Testis (tissue), 2 donors: ENCODE data around the gene NUCKS1.

ENCODE experiments used
- CTCF ChIP-seq, 3 experiments: fragments of 450-650 bp in 2 of 3; fragments of 200-600 bp in 1 of 3; sonication (generic) in 1 of 3; IDR thresholded peaks; one replicate each; pipeline ENCODE4 v1.5.1; 2016 to 2019; ENCODE audit warnings: antibody characterized with exemption in 3 of 3, mild to moderate bottlenecking in 2 of 3, moderate library complexity in 1 of 3
- POLR2A ChIP-seq: fragments of 450-650 bp; IDR thresholded peaks from one replicate; pipeline ENCODE4 v1.6.1; 2017; ENCODE audit warnings: antibody characterized with exemption, mild to moderate bottlenecking, moderate library complexity

DNA sequence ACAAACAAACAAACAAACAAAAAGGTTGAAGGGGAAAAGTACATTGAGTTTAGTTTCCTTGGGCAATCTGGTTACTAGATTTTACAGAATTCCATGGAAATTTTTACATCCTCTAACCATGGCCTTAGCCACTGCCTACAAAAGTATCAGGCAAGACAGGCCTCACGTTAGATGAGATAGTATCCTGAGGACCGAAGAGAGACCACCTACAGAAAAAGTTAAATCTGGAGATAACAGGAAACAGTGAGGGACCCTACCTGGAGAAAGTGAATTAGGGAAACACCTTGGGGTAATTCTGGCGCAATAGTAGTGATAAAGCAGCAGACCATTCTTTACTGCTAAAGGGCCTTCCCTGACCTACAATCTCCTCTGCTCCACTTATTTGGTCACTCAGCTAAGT is 16.6 kb upstream of the NUCKS1 start:
- no peak for TF ChIP-seq CTCF (IDR thresholded peaks at IDR 0.05)
- no peak for TF ChIP-seq POLR2A
